OCI-LY1 (cell line): Measurements from ENCODE around the gene RHOBTB3.

Source experiments
- H2AFZ ChIP-seq: fragments of 200-600 bp; sonication (generic), shearing (Covaris generic); 2 replicates; pipeline ENCODE4 v1.6.0; 2014; ENCODE audit warnings: antibody characterized with exemption, mild to moderate bottlenecking, low read length
- H3F3A ChIP-seq: fragments of 200-600 bp; sonication (generic), shearing (Covaris generic); 2 replicates; pipeline ENCODE4 v1.6.0; 2014; ENCODE audit warnings: mild to moderate bottlenecking, antibody characterized with exemption, low read length, moderate library complexity; ENCODE audit not compliant: insufficient read depth
- H3K27ac ChIP-seq: fragments of 200-600 bp; sonication (generic); 2 replicates; pipeline ENCODE4 v1.5.1; 2014; ENCODE audit warnings: low read length, mixed run types, mild to moderate bottlenecking, low read depth; ENCODE audit not compliant: poor library complexity, severe bottlenecking
- H3K27me3 ChIP-seq: fragments of 200-600 bp; sonication (generic); 2 replicates; pipeline ENCODE4 v1.6.0; 2014; ENCODE audit warnings: antibody characterized with exemption, mild to moderate bottlenecking, low read length, moderate library complexity; ENCODE audit not compliant: insufficient read depth
- H3K36me3 ChIP-seq: fragments of 200-600 bp; sonication (generic); 2 replicates; pipeline ENCODE4 v1.6.1; 2014; ENCODE audit warnings: mild to moderate bottlenecking, antibody characterized with exemption, low read length, moderate library complexity, mixed read lengths; ENCODE audit not compliant: insufficient read depth
- H3K4me1 ChIP-seq: fragments of 200-600 bp; sonication (generic); 2 replicates; pipeline ENCODE4 v1.5.1; 2014; ENCODE audit warnings: mild to moderate bottlenecking, low read length, moderate library complexity; ENCODE audit not compliant: insufficient read depth, severe bottlenecking
- H3K4me2 ChIP-seq: fragments of 200-600 bp; sonication (generic), shearing (Covaris generic); 2 replicates; pipeline ENCODE4 v1.6.1; 2014; ENCODE audit warnings: low read length
- H3K4me3 ChIP-seq: fragments of 200-600 bp; sonication (generic); 2 replicates; pipeline ENCODE4 v1.5.1; 2014; ENCODE audit warnings: low read length, low read depth, mild to moderate bottlenecking, mixed read lengths; ENCODE audit not compliant: poor library complexity, severe bottlenecking
- H3K79me2 ChIP-seq: fragments of 200-600 bp; shearing (Covaris generic); 2 replicates; pipeline ENCODE4 v1.6.1; 2016; ENCODE audit warnings: mixed run types, low read length, mixed read lengths; ENCODE audit not compliant: insufficient read depth
- H3K9ac ChIP-seq: fragments of 200-600 bp; sonication (generic), shearing (Covaris generic); 2 replicates; pipeline ENCODE4 v1.6.1; 2014; ENCODE audit warnings: mild to moderate bottlenecking, low read length, mixed read lengths
- H3K9me2 ChIP-seq: fragments of 200-600 bp; sonication (generic), shearing (Covaris generic); 2 replicates; pipeline ENCODE4 v1.6.1; 2014; ENCODE audit warnings: low read depth, mild to moderate bottlenecking, low read length, mixed read lengths
- H3K9me3 ChIP-seq: fragments of 200-600 bp; shearing (Covaris generic); 2 replicates; pipeline ENCODE4 v1.6.1; 2014; ENCODE audit warnings: low read length, mixed read lengths
- H4K20me1 ChIP-seq: fragments of 200-600 bp; sonication (generic), shearing (Covaris generic); 2 replicates; pipeline ENCODE4 v1.6.0; 2016; ENCODE audit warnings: mild to moderate bottlenecking, low read length; ENCODE audit not compliant: insufficient read depth
- EZH2 ChIP-seq: fragments of 200-600 bp; sonication (generic), shearing (Covaris generic); IDR thresholded peaks from 2 replicates; pipeline ENCODE4 v1.8.0; 2017; ENCODE audit warnings: borderline replicate concordance, mixed run types, mild to moderate bottlenecking, antibody characterized with exemption, low read length, moderate library complexity, mixed read lengths
- TF ChIP-seq, protein P1 (sequence below): fragments of 200-600 bp; sonication (generic), shearing (Covaris generic); IDR thresholded peaks from 2 replicates; pipeline ENCODE4 v1.5.1; 2017; ENCODE audit warnings: mild to moderate bottlenecking, antibody characterized with exemption, low read length, moderate library complexity, mixed read lengths

The RHOBTB3 gene

GRCh38 chr5:95728494-95729114 lies 2.5 kb upstream of the RHOBTB3 start:
- Histone ChIP-seq H3K9ac (no peak overlapping the region), H3K4me3 (no peak overlapping the region), H3K36me3 (no peaks in the 10 kb centered on the region), H3K4me1 (peaks cover 6% of the 10 kb centered on the region), H4K20me1 (no peaks in the 10 kb centered on the region), H3K9me2 (no peaks in the 10 kb centered on the region), H3K27me3 (no peaks in the 10 kb centered on the region; the same call in 1 of the 2 replicates), H3K4me2 (no peak overlapping the region), H3K27ac (no peak overlapping the region), H3K9me3 (no peaks in the 10 kb centered on the region), H2AFZ (no peak overlapping the region), H3F3A (no peaks in the 10 kb centered on the region), H3K79me2 (no peaks in the 10 kb centered on the region)
- TF ChIP-seq, protein P1, sequence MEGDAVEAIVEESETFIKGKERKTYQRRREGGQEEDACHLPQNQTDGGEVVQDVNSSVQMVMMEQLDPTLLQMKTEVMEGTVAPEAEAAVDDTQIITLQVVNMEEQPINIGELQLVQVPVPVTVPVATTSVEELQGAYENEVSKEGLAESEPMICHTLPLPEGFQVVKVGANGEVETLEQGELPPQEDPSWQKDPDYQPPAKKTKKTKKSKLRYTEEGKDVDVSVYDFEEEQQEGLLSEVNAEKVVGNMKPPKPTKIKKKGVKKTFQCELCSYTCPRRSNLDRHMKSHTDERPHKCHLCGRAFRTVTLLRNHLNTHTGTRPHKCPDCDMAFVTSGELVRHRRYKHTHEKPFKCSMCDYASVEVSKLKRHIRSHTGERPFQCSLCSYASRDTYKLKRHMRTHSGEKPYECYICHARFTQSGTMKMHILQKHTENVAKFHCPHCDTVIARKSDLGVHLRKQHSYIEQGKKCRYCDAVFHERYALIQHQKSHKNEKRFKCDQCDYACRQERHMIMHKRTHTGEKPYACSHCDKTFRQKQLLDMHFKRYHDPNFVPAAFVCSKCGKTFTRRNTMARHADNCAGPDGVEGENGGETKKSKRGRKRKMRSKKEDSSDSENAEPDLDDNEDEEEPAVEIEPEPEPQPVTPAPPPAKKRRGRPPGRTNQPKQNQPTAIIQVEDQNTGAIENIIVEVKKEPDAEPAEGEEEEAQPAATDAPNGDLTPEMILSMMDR, result no peak
- no peak for TF ChIP-seq EZH2

GRCh38 chr5:95729115-95730010 lies 1.8 kb upstream of the RHOBTB3 start:
- no peaks in the 10 kb centered on the region for H4K20me1 ChIP-seq
- H3K4me3 ChIP-seq, result no peak overlapping the region
- no peak overlapping the region for H3K4me2 ChIP-seq
- no peak for TF ChIP-seq EZH2
- peaks cover 6% of the 10 kb centered on the region for H3K4me1 ChIP-seq
- no peaks in the 10 kb centered on the region for H3K36me3 ChIP-seq
- no peaks in the 10 kb centered on the region for H3K79me2 ChIP-seq
- no peaks in the 10 kb centered on the region for H3K9me3 ChIP-seq
- H3F3A ChIP-seq, result no peaks in the 10 kb centered on the region
- no peaks in the 10 kb centered on the region; the same call in 1 of the 2 replicates for H3K27me3 ChIP-seq
- no peaks in the 10 kb centered on the region for H3K9me2 ChIP-seq
- H3K9ac ChIP-seq, result no peak overlapping the region
- no peak overlapping the region for H3K27ac ChIP-seq
- H2AFZ ChIP-seq, result no peak overlapping the region

DNA sequence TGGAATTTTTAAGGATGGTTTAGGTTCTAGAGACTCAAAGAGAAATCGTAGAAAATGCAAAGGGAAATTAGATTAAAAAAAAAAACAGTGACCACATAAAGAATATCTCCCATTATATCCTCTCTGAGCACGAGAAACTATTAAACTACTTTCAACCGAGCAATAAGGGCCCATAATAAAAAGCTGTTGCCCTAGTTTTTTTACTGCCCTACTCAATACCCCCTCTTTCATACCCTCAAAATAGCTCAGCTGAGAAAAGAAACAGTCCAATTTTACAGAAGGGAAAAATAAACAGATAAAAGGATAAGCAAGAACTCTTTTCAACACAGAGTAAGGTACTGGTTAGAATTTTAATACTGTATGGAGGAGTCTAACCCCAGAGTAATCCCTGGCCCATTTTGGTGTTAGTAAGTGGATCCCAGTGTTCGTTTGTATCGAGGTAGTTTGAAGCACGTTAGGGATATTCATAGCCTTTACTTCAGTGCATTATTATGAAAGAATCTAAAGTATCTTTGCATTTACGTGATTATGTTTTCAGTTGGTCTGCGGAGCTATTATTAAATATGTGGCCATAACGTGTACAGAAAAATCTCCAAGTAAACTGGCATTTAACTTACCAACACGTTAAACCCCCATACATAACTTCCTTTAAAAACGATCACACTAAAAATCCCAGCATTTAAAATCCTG lies 980 bp upstream of the RHOBTB3 start:
- Histone ChIP-seq H3K4me1 (peaks cover 6% of the 10 kb centered on the region), H2AFZ (no peak overlapping the region), H3K4me3 (no peak overlapping the region), H3F3A (no peaks in the 10 kb centered on the region), H3K9me2 (no peaks in the 10 kb centered on the region), H4K20me1 (no peaks in the 10 kb centered on the region), H3K27ac (no peak overlapping the region), H3K27me3 (no peaks in the 10 kb centered on the region; the same call in 1 of the 2 replicates), H3K9me3 (no peaks in the 10 kb centered on the region), H3K36me3 (no peaks in the 10 kb centered on the region), H3K4me2 (no peak overlapping the region), H3K9ac (no peak overlapping the region), H3K79me2 (no peaks in the 10 kb centered on the region)
- TF ChIP-seq, protein P1, result no peak
- TF ChIP-seq EZH2, result no peak
